ENCODE results near the gene MTHFD2L.

DNA sequence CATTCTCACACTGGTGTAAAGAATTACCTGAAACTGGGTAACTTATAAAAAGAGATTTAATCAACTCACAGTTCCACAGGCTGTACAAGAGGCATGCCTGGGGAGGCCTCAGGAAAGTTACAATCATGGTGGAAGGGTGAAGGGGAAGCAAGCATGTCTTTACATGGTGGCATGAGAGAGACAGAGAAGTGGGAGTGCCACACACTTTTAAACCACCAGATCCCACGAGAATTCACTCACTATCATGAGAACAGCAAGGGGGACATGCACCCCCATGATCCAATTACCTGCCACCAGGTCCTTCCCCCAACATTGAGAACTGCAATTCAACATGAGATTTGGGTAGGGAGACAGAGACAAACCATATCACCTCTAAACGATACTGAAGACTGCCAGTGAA is 173.3 kb downstream of the MTHFD2L start:
- TF ChIP-seq, protein P1, sequence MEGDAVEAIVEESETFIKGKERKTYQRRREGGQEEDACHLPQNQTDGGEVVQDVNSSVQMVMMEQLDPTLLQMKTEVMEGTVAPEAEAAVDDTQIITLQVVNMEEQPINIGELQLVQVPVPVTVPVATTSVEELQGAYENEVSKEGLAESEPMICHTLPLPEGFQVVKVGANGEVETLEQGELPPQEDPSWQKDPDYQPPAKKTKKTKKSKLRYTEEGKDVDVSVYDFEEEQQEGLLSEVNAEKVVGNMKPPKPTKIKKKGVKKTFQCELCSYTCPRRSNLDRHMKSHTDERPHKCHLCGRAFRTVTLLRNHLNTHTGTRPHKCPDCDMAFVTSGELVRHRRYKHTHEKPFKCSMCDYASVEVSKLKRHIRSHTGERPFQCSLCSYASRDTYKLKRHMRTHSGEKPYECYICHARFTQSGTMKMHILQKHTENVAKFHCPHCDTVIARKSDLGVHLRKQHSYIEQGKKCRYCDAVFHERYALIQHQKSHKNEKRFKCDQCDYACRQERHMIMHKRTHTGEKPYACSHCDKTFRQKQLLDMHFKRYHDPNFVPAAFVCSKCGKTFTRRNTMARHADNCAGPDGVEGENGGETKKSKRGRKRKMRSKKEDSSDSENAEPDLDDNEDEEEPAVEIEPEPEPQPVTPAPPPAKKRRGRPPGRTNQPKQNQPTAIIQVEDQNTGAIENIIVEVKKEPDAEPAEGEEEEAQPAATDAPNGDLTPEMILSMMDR (IDR thresholded peaks at IDR 0.05) = no peak
- no peak for TF ChIP-seq POLR2AphosphoS5 (IDR thresholded peaks at IDR 0.05; ENCODE audit: insufficient read depth in 1 of 2, low read depth in 1 of 2)
